IMR-90 (cell line): ENCODE results near the gene C1orf159. TPM values are rescaled to one million over a fixed set of nuclear protein-coding genes. Genes with fewer than 3 reads are reported as not detected.

Source experiments
- ATAC-seq: fragments of 200-7000 bp; cut with Tn5 transposase; 2 replicates; pipeline ENCODE4 v1.9.1; 2020; ENCODE audit warnings: low read depth, mild to moderate bottlenecking, moderate library complexity
- BruUV-seq: library from RNA; stranded (reverse); fragments of 400-500 nt; replicated peaks from 2 replicates; lab custom pipeline; 2021; lab: Mats Ljungman, UMichigan
- CTCF ChIA-PET: fragments of 300-600 bp; formaldehyde crosslinking; extraction: SDS; loops from one replicate; lab custom pipeline; 2021; ENCODE audit warnings: antibody characterized with exemption; lab: Yijun Ruan, JAX
- POLR2A ChIA-PET: fragments of 300-600 bp; sonication (Branson Sonifier 250); formaldehyde crosslinking; loops from one replicate; lab custom pipeline; 2022; ENCODE audit warnings: antibody characterized with exemption; ENCODE audit not compliant: unreplicated experiment; lab: Charles Lee
- DNase-seq: peaks from one replicate; pipeline ENCODE4 v3.0.0; 2013
- H2AFZ ChIP-seq: replicated peaks from 2 replicates; pipeline ENCODE3; 2013; ENCODE audit warnings: low read length, mild to moderate bottlenecking; ENCODE audit not compliant: poor library complexity
- H2AK5ac ChIP-seq: 2 replicates; pipeline ENCODE4 v1.6.1; 2013; ENCODE audit warnings: low read depth, low read length, inconsistent platforms
- H2AK9ac ChIP-seq: replicated peaks from 2 replicates; pipeline ENCODE3; 2013; ENCODE audit warnings: mild to moderate bottlenecking, low read depth, low read length, moderate library complexity; ENCODE audit not compliant: poor library complexity
- H2BK120ac ChIP-seq: 2 replicates; pipeline ENCODE4 v1.6.1; 2013; ENCODE audit warnings: low read depth, low read length, inconsistent platforms
- H2BK15ac ChIP-seq: 3 replicates; pipeline ENCODE4 v1.6.1; 2013; ENCODE audit warnings: low read depth, low read length, inconsistent platforms
- H2BK20ac ChIP-seq: 2 replicates; pipeline ENCODE4 v1.6.1; 2013; ENCODE audit warnings: low read depth, mild to moderate bottlenecking, inconsistent platforms, low read length, moderate library complexity
- H2BK5ac ChIP-seq: 2 replicates; pipeline ENCODE4 v1.6.1; 2013; ENCODE audit warnings: mild to moderate bottlenecking, low read depth, low read length, inconsistent platforms; ENCODE audit not compliant: poor library complexity, severe bottlenecking
- H3K14ac ChIP-seq: replicated peaks from 2 replicates; pipeline ENCODE4 v1.6.1; 2013; ENCODE audit warnings: low read depth, low read length, inconsistent platforms
- H3K18ac ChIP-seq: 2 replicates; pipeline ENCODE4 v1.6.1; 2013; ENCODE audit warnings: low read depth, low read length, control low read depth
- H3K23ac ChIP-seq: 2 replicates; pipeline ENCODE4 v1.6.1; 2013; ENCODE audit warnings: low read depth, low read length, inconsistent platforms
- H3K27ac ChIP-seq: 2 replicates; pipeline ENCODE4 v1.5.1; 2013; ENCODE audit warnings: mild to moderate bottlenecking, control low read depth, low read length; ENCODE audit not compliant: insufficient read depth
- H3K27me3 ChIP-seq: 2 replicates; pipeline ENCODE4 v1.6.1; 2013; ENCODE audit warnings: low read length; ENCODE audit not compliant: control insufficient read depth, insufficient read depth
- H3K36me3 ChIP-seq: 2 replicates; pipeline ENCODE4 v1.6.1; 2013; ENCODE audit warnings: low read length, mixed read lengths; ENCODE audit not compliant: control insufficient read depth, insufficient read depth
- H3K4ac ChIP-seq: 2 replicates; pipeline ENCODE4 v1.6.1; 2013; ENCODE audit warnings: low read depth, low read length, inconsistent platforms
- H3K4me1 ChIP-seq: 2 replicates; pipeline ENCODE4 v1.6.1; 2013; ENCODE audit warnings: low read length, mixed read lengths; ENCODE audit not compliant: control insufficient read depth, insufficient read depth
- H3K4me2 ChIP-seq: 2 replicates; pipeline ENCODE4 v1.6.1; 2013; ENCODE audit warnings: low read depth, mild to moderate bottlenecking, control low read depth, low read length, moderate library complexity
- H3K4me3 ChIP-seq: 2 replicates; pipeline ENCODE4 v1.5.1; 2013; ENCODE audit warnings: low read depth, mild to moderate bottlenecking, control low read depth, low read length, moderate library complexity; ENCODE audit not compliant: insufficient read depth
- H3K56ac ChIP-seq: 2 replicates; pipeline ENCODE4 v1.6.1; 2013; ENCODE audit warnings: low read length, inconsistent platforms; ENCODE audit not compliant: insufficient read depth; ENCODE audit errors: extremely low read depth
- H3K79me1 ChIP-seq, 2 experiments: 2 replicates each; pipeline ENCODE4 v1.6.1; 2013; ENCODE audit warnings: low read length in 2 of 2, inconsistent platforms in 1 of 2, low read depth in 1 of 2
- H3K9ac ChIP-seq: 2 replicates; pipeline ENCODE4 v1.6.1; 2013; ENCODE audit warnings: low read depth, low read length, control low read depth
- H3K9me1 ChIP-seq: 2 replicates; pipeline ENCODE4 v1.6.1; 2013; ENCODE audit warnings: low read length, inconsistent platforms; ENCODE audit not compliant: insufficient read depth
- H3K9me3 ChIP-seq: 2 replicates; pipeline ENCODE4 v1.6.1; 2013; ENCODE audit warnings: low read length; ENCODE audit not compliant: control insufficient read depth, insufficient read depth
- H4K20me1 ChIP-seq: 2 replicates; pipeline ENCODE4 v1.6.1; 2013; ENCODE audit warnings: low read length, inconsistent platforms; ENCODE audit not compliant: insufficient read depth
- H4K5ac ChIP-seq: 2 replicates; pipeline ENCODE4 v1.6.1; 2013; ENCODE audit warnings: mild to moderate bottlenecking, low read depth, low read length, control low read depth
- H4K8ac ChIP-seq, 2 experiments: 2 replicates each; pipeline ENCODE4 v1.6.1; 2013; ENCODE audit warnings: low read depth in 2 of 2, low read length in 2 of 2, control low read depth in 1 of 2, inconsistent platforms in 1 of 2
- H4K91ac ChIP-seq: 2 replicates; pipeline ENCODE4 v1.6.1; 2013; ENCODE audit warnings: low read depth, low read length, inconsistent platforms; ENCODE audit not compliant: insufficient read depth
- CEBPB ChIP-seq: IDR thresholded peaks from 2 replicates; pipeline ENCODE4 v1.6.1; 2012; ENCODE audit warnings: low read depth, low read length, improper control_type of control experiment
- CHD1 ChIP-seq: IDR thresholded peaks from 2 replicates; pipeline ENCODE4 v1.6.1; 2012; ENCODE audit warnings: low read depth, low read length, improper control_type of control experiment
- CTCF ChIP-seq: conservative IDR thresholded peaks from 2 replicates; pipeline ENCODE4 v1.5.1; 2012; ENCODE audit warnings: mild to moderate bottlenecking, low read depth, low read length, improper control_type of control experiment
- ELK1 ChIP-seq: fragments of 150-350 bp; IDR thresholded peaks from 2 replicates; pipeline ENCODE4 v1.6.1; 2016; ENCODE audit warnings: low read depth, mild to moderate bottlenecking, low read length, moderate library complexity, borderline replicate concordance
- FOS ChIP-seq: fragments of 150-350 bp; IDR thresholded peaks from 2 replicates; pipeline ENCODE4 v1.6.1; 2016; ENCODE audit warnings: low read depth, low read length
- MAFK ChIP-seq: IDR thresholded peaks from 2 replicates; pipeline ENCODE4 v1.6.1; 2012; ENCODE audit warnings: low read depth, low read length, improper control_type of control experiment
- MAZ ChIP-seq: IDR thresholded peaks from 2 replicates; pipeline ENCODE4 v1.6.1; 2012; ENCODE audit warnings: low read depth, mild to moderate bottlenecking, low read length, improper control_type of control experiment, moderate library complexity, borderline replicate concordance
- MXI1 ChIP-seq: IDR thresholded peaks from 2 replicates; pipeline ENCODE4 v1.6.1; 2012; ENCODE audit warnings: low read depth, mild to moderate bottlenecking, low read length, moderate library complexity, borderline replicate concordance
- NFE2L2 ChIP-seq: fragments of 150-350 bp; IDR thresholded peaks from 2 replicates; pipeline ENCODE4 v1.6.1; 2016; ENCODE audit warnings: low read depth, mild to moderate bottlenecking, low read length
- POLR2A ChIP-seq: IDR thresholded peaks from 2 replicates; pipeline ENCODE4 v1.6.1; 2012; ENCODE audit warnings: mild to moderate bottlenecking, low read depth, low read length
- RAD21 ChIP-seq: IDR thresholded peaks from 2 replicates; pipeline ENCODE4 v1.6.1; 2012; ENCODE audit warnings: low read length, improper control_type of control experiment
- RCOR1 ChIP-seq: IDR thresholded peaks from 2 replicates; pipeline ENCODE4 v1.6.1; 2012; ENCODE audit warnings: mild to moderate bottlenecking, low read length, improper control_type of control experiment; ENCODE audit not compliant: insufficient replicate concordance
- RFX5 ChIP-seq: IDR thresholded peaks from 2 replicates; pipeline ENCODE4 v1.8.0; 2012; ENCODE audit warnings: low read depth, mild to moderate bottlenecking, low read length, moderate library complexity
- SMC3 ChIP-seq: fragments of 150-350 bp; IDR thresholded peaks from 2 replicates; pipeline ENCODE4 v1.6.1; 2016; ENCODE audit warnings: low read depth, mild to moderate bottlenecking, antibody characterized with exemption, low read length, moderate library complexity
- WGBS, 2 experiments: methylation state at CpG; one replicate each; pipeline versions ENCODE4 v1.1.5 to v1.1.7; 2013; ENCODE audit warnings: missing lambda C conversion rate in 2 of 2; ENCODE audit not compliant: insufficient read length in 1 of 2; ENCODE audit errors: extremely low coverage in 2 of 2; 5-methylcytosine and 5-hydroxymethylcytosine counted together
- dilution Hi-C: fragments of 300-500 bp; cut with HindIII; formaldehyde crosslinking; loops from one replicate; pipeline ENCODE4 v1.14.3; 2018; ENCODE audit warnings: low sequenced_read_pairs; ENCODE audit not compliant: unreplicated experiment
- in situ Hi-C: fragments of 300-500 bp; cut with MboI; formaldehyde crosslinking; loops from 3 replicates; pipeline ENCODE4 v1.14.3; 2019; ENCODE audit warnings: low sequenced_read_pairs, inconsistent platforms, mixed read lengths
- intact Hi-C: fragments of 100-400 bp; cut with micrococcal nuclease; formaldehyde crosslinking; loops from 2 replicates; pipeline ENCODE4 v1.10.0; 2022
- polyA plus RNA-seq, 3 experiments: library from polyadenylated mRNA; depleted of rRNA; stranded (reverse); fragments of >200 nt; gene quantifications; 2 replicates each; pipeline ENCODE4 v1.2.3, GENCODE V29; 2012; ENCODE audit warnings: low replicate concordance in 1 of 3
- total RNA-seq: library from RNA; depleted of rRNA; stranded (reverse); fragments of >200 nt; gene quantifications from 2 replicates; pipeline ENCODE4 v1.2.3, GENCODE V29; 2012

The C1orf159 gene
- total and polyA plus RNA-seq, 2 of the 4 experiments (the other 2 are of a cell fraction) = 2.9 to 12.6 TPM

- CTCF ChIA-PET = no interaction called here
Observed at GRCh38 chr1:1047407-1047806, 68.5 kb downstream of the C1orf159 start.

More at GRCh38 chr1:1047407-1047806, 68.5 kb downstream of the C1orf159 start:
- Histone ChIP-seq H3K4me2 (no peak overlapping the region), H3K4me3 (no peak overlapping the region), H2BK5ac (no peak overlapping the region), H3K23ac (no peak overlapping the region), H2BK20ac (no peak overlapping the region), H2BK120ac (no peak overlapping the region), H3K4me1 (no peaks in the 10 kb centered on the region), H3K27ac (no peak overlapping the region), H2AFZ (no peak overlapping the region), H2AK5ac (no peak overlapping the region), H4K5ac (no peak overlapping the region), H4K8ac (no peak overlapping the region), H3K79me1 (peaks cover 3 to 10% of the 10 kb centered on the region in 2 experiments; a peak in 3 of 4 replicates), H3K18ac (no peak overlapping the region), H3K36me3 (peaks cover 75% of the 10 kb centered on the region), H3K27me3 (no peaks in the 10 kb centered on the region), H3K9me3 (no peaks in the 10 kb centered on the region), H3K14ac (no peak overlapping the region), H2AK9ac (no peak overlapping the region), H4K20me1 (peaks cover 7% of the 10 kb centered on the region), H3K56ac (no peak overlapping the region), H3K9ac (no peak overlapping the region), H4K91ac (no peak overlapping the region), H3K4ac (no peak overlapping the region), H2BK15ac (no peak overlapping the region), H3K9me1 (no peaks in the 10 kb centered on the region)
- no TSS peak for BruUV-seq
- POLR2A ChIA-PET = no interaction called here
- ATAC-seq = no peak
- intact Hi-C loops = no loop called here
- dilution Hi-C loops = no loop called here
- TF ChIP-seq FOS (no peak), CTCF (no peak), MAZ (no peak), RFX5 (no peak), SMC3 (no peak), CHD1 (no peak), ELK1 (no peak), POLR2A (no peak), RCOR1 (no peak), NFE2L2 (no peak), MXI1 (no peak), CEBPB (no peak), RAD21 (no peak), MAFK (no peak)
- in situ Hi-C loops = no loop called here
- 100% methylated on average over 1 of the region's 19 CpGs; no CpG with 5 or more reads in 1 of the 2 experiments for WGBS, 2 experiments
- no peak for DNase-seq
